Parathyroid adenoma (tissue), 2 donors: ENCODE data around the gene EFCAB14.
"Not testable (repeated sequence)": the region's sequence is repeated elsewhere in the genome, so short reads cannot be mapped to it uniquely, and the experiment has no call there.

Experiments
- H2AFZ ChIP-seq: fragments of 300-600 bp; sonication (generic); one replicate; pipeline ENCODE4 v1.7.0; 2017; ENCODE audit warnings: antibody characterized with exemption, mild to moderate bottlenecking
- H3K27ac ChIP-seq: fragments of 300-600 bp; sonication (generic); one replicate; pipeline ENCODE4 v1.7.0; 2017
- H3K27me3 ChIP-seq: fragments of 300-600 bp; sonication (generic); one replicate; pipeline ENCODE4 v1.7.0; 2017; ENCODE audit warnings: low read length; ENCODE audit not compliant: control insufficient read depth, insufficient read depth
- H3K36me3 ChIP-seq: fragments of 300-600 bp; sonication (generic); one replicate; pipeline ENCODE4 v1.7.0; 2017; ENCODE audit warnings: low read length; ENCODE audit not compliant: control insufficient read depth, insufficient read depth
- H3K4me1 ChIP-seq: fragments of 300-600 bp; sonication (generic); one replicate; pipeline ENCODE4 v1.7.0; 2017; ENCODE audit warnings: control low read depth
- H3K4me2 ChIP-seq: fragments of 300-600 bp; sonication (generic); one replicate; pipeline ENCODE4 v1.7.0; 2017; ENCODE audit warnings: low read length
- H3K4me3 ChIP-seq: fragments of 300-600 bp; sonication (generic); one replicate; pipeline ENCODE4 v1.7.0; 2017; ENCODE audit warnings: low read depth, low read length
- H3K79me2 ChIP-seq: fragments of 300-600 bp; sonication (generic); one replicate; pipeline ENCODE4 v1.7.0; 2017; ENCODE audit warnings: control low read depth
- H3K9ac ChIP-seq: fragments of 300-600 bp; sonication (generic); one replicate; pipeline ENCODE4 v1.7.0; 2017; ENCODE audit warnings: mild to moderate bottlenecking
- H3K9me3 ChIP-seq: fragments of 300-600 bp; sonication (generic); one replicate; pipeline ENCODE4 v1.7.0; 2017; ENCODE audit warnings: low read length; ENCODE audit not compliant: control insufficient read depth
- TF ChIP-seq, protein P1 (sequence below): fragments of 300-600 bp; sonication (generic); IDR thresholded peaks from one replicate; pipeline ENCODE4 v1.7.0; 2017; ENCODE audit warnings: antibody characterized with exemption, mild to moderate bottlenecking
- donor health status: primary hyperparathyroidism.

Gene EFCAB14

DNA sequence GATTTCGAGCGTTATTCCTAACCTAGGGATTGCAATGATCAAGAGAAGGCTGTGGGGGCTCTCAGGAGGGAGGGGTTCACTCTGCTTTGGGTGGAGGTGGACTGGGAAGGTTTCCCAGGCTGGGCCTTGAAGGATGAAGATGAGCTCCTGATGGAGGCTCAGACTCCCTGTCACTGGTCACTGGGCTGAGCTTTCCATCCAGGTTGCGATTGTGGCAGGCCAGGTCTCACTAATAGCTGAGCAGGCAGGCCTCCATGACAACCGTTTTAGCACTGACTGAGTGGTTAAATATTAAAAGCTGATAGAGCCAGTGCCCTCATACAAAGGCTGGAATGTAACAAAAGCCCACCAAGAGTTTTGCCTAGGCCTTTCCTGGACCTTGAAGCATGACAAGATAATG, 36.2 kb upstream of the EFCAB14 start:
- Histone ChIP-seq H3K27me3 (no peaks in the 10 kb centered on the region), H3K9me3 (no peaks in the 10 kb centered on the region), H3K79me2 (no peaks in the 10 kb centered on the region), H3K9ac (no peak overlapping the region), H3K4me1 (peaks cover 2% of the 10 kb centered on the region), H3K4me2 (no peak overlapping the region), H3K36me3 (no peaks in the 10 kb centered on the region), H3K27ac (no peak overlapping the region), H2AFZ (no peak overlapping the region), H3K4me3 (no peak overlapping the region)
- TF ChIP-seq, protein P1, sequence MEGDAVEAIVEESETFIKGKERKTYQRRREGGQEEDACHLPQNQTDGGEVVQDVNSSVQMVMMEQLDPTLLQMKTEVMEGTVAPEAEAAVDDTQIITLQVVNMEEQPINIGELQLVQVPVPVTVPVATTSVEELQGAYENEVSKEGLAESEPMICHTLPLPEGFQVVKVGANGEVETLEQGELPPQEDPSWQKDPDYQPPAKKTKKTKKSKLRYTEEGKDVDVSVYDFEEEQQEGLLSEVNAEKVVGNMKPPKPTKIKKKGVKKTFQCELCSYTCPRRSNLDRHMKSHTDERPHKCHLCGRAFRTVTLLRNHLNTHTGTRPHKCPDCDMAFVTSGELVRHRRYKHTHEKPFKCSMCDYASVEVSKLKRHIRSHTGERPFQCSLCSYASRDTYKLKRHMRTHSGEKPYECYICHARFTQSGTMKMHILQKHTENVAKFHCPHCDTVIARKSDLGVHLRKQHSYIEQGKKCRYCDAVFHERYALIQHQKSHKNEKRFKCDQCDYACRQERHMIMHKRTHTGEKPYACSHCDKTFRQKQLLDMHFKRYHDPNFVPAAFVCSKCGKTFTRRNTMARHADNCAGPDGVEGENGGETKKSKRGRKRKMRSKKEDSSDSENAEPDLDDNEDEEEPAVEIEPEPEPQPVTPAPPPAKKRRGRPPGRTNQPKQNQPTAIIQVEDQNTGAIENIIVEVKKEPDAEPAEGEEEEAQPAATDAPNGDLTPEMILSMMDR = no peak

DNA sequence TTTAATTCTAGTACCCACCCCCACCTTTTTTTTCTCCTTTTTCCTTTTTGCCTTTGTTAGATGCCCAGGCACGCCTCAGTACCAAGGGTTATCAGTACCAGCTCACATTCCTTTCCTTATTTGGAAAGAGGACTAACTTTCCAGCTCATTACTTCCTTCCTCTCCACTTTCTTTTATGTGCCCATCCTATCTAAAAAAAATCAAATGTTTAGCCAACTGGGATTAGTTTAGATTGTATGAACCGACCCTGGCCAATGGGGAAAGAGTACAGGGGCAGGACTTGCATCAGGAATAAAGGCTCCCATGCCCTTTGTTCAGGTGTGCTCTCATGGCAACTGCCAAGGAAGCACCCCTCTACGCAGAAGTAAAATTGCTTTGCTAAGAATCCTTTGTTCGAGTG, 35.8 kb upstream of the EFCAB14 start:
- not testable (repeated sequence) for H3K36me3 ChIP-seq, H3K27ac ChIP-seq, H3K9ac ChIP-seq, H3K4me1 ChIP-seq, H3K9me3 ChIP-seq, H3K79me2 ChIP-seq, H3K4me2 ChIP-seq, H3K27me3 ChIP-seq, H3K4me3 ChIP-seq, H2AFZ ChIP-seq

DNA sequence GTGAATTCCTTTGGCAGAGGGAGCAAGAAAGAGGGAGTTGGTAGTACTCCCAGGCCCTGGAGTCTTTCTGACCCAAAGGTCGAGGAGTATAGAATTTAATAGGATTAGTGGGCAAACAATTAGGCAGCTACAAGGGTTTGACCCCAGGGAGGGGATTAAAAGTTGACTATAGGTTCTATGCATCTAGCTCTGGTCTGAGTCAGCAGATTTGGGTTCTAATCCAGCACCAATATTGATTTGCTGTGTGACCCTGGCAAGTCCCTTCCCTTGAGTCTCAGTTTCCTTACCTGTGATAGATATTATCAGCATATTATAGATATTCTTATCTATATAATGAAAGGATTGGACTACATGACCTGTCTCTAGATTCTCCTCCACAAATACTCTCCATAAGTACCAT, 35.1 kb upstream of the EFCAB14 start:
- no peak overlapping the region for H3K9ac ChIP-seq
- H3K36me3 ChIP-seq = no peaks in the 10 kb centered on the region
- H3K79me2 ChIP-seq = no peaks in the 10 kb centered on the region
- no peak overlapping the region for H3K4me3 ChIP-seq
- H2AFZ ChIP-seq = no peak overlapping the region
- no peaks in the 10 kb centered on the region for H3K9me3 ChIP-seq
- peaks cover 2% of the 10 kb centered on the region for H3K4me1 ChIP-seq
- H3K27me3 ChIP-seq = no peaks in the 10 kb centered on the region
- H3K27ac ChIP-seq = no peak overlapping the region
- H3K4me2 ChIP-seq = no peak overlapping the region
- TF ChIP-seq, protein P1 = no peak

DNA sequence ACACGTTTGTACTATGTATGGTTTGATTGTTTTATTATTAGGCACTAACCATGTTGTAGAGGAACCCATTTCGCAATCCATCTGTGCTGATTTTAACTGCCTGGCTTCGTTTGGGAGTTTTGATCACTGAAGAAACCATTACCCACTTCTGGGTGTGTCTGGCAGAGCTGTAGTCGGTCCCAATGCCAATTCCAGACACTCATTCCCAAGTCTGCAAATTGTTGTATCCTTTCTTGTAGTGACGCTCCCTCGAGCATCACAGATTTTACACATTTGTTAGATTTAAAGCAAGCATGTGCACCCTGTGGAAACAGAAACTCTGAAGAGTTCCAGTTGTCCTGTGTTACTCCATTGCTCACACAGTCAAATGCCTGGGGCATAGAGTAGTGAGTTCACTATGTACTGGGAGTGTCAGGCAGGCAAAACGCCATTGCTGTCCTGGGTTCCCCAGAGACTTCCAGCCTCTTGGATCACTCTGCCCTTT, 31.0 kb upstream of the EFCAB14 start:
- Histone ChIP-seq H3K79me2 (no peaks in the 10 kb centered on the region), H2AFZ (no peak overlapping the region), H3K9ac (no peak overlapping the region), H3K9me3 (no peaks in the 10 kb centered on the region), H3K4me2 (no peak overlapping the region), H3K27ac (no peak overlapping the region), H3K4me3 (no peak overlapping the region), H3K4me1 (no peaks in the 10 kb centered on the region), H3K36me3 (no peaks in the 10 kb centered on the region), H3K27me3 (no peaks in the 10 kb centered on the region)
- TF ChIP-seq, protein P1 = no peak

DNA sequence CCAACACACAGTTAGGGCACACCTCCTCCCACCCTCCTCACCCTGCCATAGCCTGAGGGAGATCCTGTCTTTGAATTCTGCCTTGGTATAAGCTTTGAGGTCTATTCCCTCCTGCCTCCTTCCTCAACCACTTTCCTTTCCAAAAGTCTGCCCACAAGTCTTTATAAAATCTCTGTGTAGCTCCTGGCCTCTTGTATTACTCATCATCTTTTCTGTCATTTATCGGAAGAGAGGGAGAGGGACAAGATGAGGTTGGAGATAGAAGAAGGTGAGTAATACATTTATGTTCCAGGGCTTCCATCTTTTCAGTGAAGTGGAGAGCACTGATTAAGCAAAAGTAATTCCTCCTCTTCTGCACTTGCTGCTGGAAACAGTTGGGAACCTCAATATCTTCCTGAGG, 30.5 kb upstream of the EFCAB14 start:
- no peaks in the 10 kb centered on the region for H3K4me1 ChIP-seq

More for the DNA sequence above, 30.5 kb upstream of the EFCAB14 start:
- H3K27ac ChIP-seq = no peak overlapping the region
- H3K36me3 ChIP-seq = no peaks in the 10 kb centered on the region
- no peak overlapping the region for H3K4me3 ChIP-seq
- no peaks in the 10 kb centered on the region for H3K9me3 ChIP-seq
- H3K79me2 ChIP-seq = no peaks in the 10 kb centered on the region
- TF ChIP-seq, protein P1 = no peak
- H3K4me2 ChIP-seq = no peak overlapping the region
- no peak overlapping the region for H2AFZ ChIP-seq
- no peaks in the 10 kb centered on the region for H3K27me3 ChIP-seq
- H3K9ac ChIP-seq = no peak overlapping the region
